A673 (cell line): Measurements from ENCODE around the gene NT5C2. TPM values are rescaled to one million over a fixed set of nuclear protein-coding genes. Genes with fewer than 3 reads are reported as not detected.
"Not testable (repeated sequence)": the region's sequence is repeated elsewhere in the genome, so short reads cannot be mapped to it uniquely, and the experiment has no call there.

Experiments
- BruUV-seq: library from RNA; stranded (reverse); fragments of 400-500 nt; replicated peaks from 2 replicates; lab custom pipeline; 2021; lab: Mats Ljungman, UMichigan
- CTCF ChIA-PET: fragments of 300-600 bp; sonication (Branson Sonifier 250); formaldehyde crosslinking; loops from one replicate; lab custom pipeline; 2022; ENCODE audit warnings: antibody characterized with exemption; lab: Charles Lee
- POLR2A ChIA-PET: fragments of 300-600 bp; sonication (Branson Sonifier 250); formaldehyde crosslinking; loops from one replicate; lab custom pipeline; 2022; ENCODE audit warnings: antibody characterized with exemption; ENCODE audit not compliant: low non-redundant PET; lab: Charles Lee
- DNase-seq: peaks from one replicate; pipeline ENCODE4 v3.0.0-alpha.2; 2015; ENCODE audit warnings: low spot score
- H3K27ac ChIP-seq: fragments of 200-600 bp; sonication (generic); 2 replicates; pipeline ENCODE4 v1.5.1; 2016; ENCODE audit warnings: mixed run types, low read depth, mild to moderate bottlenecking, mixed read lengths, antibody characterized with exemption, low read length; ENCODE audit not compliant: poor library complexity, severe bottlenecking
- H3K27me3 ChIP-seq: fragments of 200-600 bp; sonication (generic); replicated peaks from 2 replicates; pipeline ENCODE4 v1.6.1; 2017; ENCODE audit warnings: mixed run types, low read depth, mild to moderate bottlenecking, mixed read lengths, antibody characterized with exemption, low read length; ENCODE audit not compliant: insufficient read depth, poor library complexity
- H3K36me3 ChIP-seq: fragments of 200-600 bp; sonication (generic); 2 replicates; pipeline ENCODE4 v1.6.1; 2016; ENCODE audit warnings: mixed run types, mild to moderate bottlenecking, mixed read lengths, antibody characterized with exemption, low read length; ENCODE audit not compliant: insufficient read depth, poor library complexity, severe bottlenecking
- H3K4me1 ChIP-seq: fragments of 200-600 bp; sonication (generic); 2 replicates; pipeline ENCODE4 v1.6.1; 2017; ENCODE audit warnings: mixed run types, mild to moderate bottlenecking, mixed read lengths, antibody characterized with exemption, low read length; ENCODE audit not compliant: insufficient read depth, poor library complexity, severe bottlenecking
- H3K4me3 ChIP-seq: fragments of 200-600 bp; sonication (generic); 2 replicates; pipeline ENCODE4 v1.5.1; 2016; ENCODE audit warnings: low read depth, mixed run types, mild to moderate bottlenecking, mixed read lengths, low read length; ENCODE audit not compliant: poor library complexity, severe bottlenecking
- H3K9me3 ChIP-seq: fragments of 200-600 bp; sonication (generic); 2 replicates; pipeline ENCODE4 v1.6.1; 2016; ENCODE audit warnings: mixed run types, low read depth, mild to moderate bottlenecking, mixed read lengths, antibody characterized with exemption, low read length; ENCODE audit not compliant: poor library complexity, severe bottlenecking
- CTCF ChIP-seq: fragments of 300-800, 200-600 bp; sonication (generic); conservative IDR thresholded peaks from 2 replicates; pipeline ENCODE4 v1.5.1; 2017; ENCODE audit warnings: low read depth, mild to moderate bottlenecking, antibody characterized with exemption, low read length, moderate library complexity, mixed read lengths
- EZH2 ChIP-seq: fragments of 200-600 bp; sonication (generic); IDR thresholded peaks from 2 replicates; pipeline ENCODE4 v1.6.1; 2017; ENCODE audit warnings: borderline replicate concordance, low read depth, mild to moderate bottlenecking, mixed read lengths, antibody characterized with exemption, low read length; ENCODE audit not compliant: poor library complexity, severe bottlenecking
- intact Hi-C: fragments of 100-400 bp; cut with micrococcal nuclease; formaldehyde crosslinking; loops from one replicate; pipeline ENCODE4 v1.10.0; 2022; ENCODE audit not compliant: unreplicated experiment
- total RNA-seq: library from RNA; stranded (reverse); gene quantifications from 2 replicates; pipeline ENCODE4 v1.2.3, GENCODE V29; 2021

Gene NT5C2
- total RNA-seq, 1 experiment from 2014 or later = 61.8 TPM

GRCh38 chr10:103175580-103176285 lies 17.3 kb downstream of the NT5C2 start:
- Histone ChIP-seq H3K9me3 (no peaks in the 10 kb centered on the region), H3K4me3 (no peak overlapping the region), H3K4me1 (no peaks in the 10 kb centered on the region), H3K36me3 (peaks cover 16% of the 10 kb centered on the region), H3K27ac (no peak overlapping the region), H3K27me3 (no peaks in the 10 kb centered on the region)
- ChIA-PET CTCF (no interaction called here), POLR2A (no interaction called here)
- no TSS peak for BruUV-seq
- TF ChIP-seq EZH2 (no peak), CTCF (no peak)
- no peak for DNase-seq
- intact Hi-C loops = no loop called here

- BruUV-seq = not testable (repeated sequence)
Measured at GRCh38 chr10:103174324-103174723, 18.7 kb downstream of the NT5C2 start.

GRCh38 chr10:103171278-103171677 lies 21.8 kb downstream of the NT5C2 start:
- ChIA-PET CTCF (interaction anchor here (0.7 kb wide), 1 partner anchor 74 kb away, joined by 7 read pairs; no protein-coding TSS in a partner anchor), POLR2A (no interaction called here)
- H3K36me3 ChIP-seq = peaks cover 21% of the 10 kb centered on the region
- no peaks in the 10 kb centered on the region for H3K4me1 ChIP-seq
- no peaks in the 10 kb centered on the region for H3K27me3 ChIP-seq
- no peak overlapping the region for H3K27ac ChIP-seq
- DNase-seq = no peak
- H3K4me3 ChIP-seq = no peak overlapping the region
- H3K9me3 ChIP-seq = no peaks in the 10 kb centered on the region
- no TSS peak for BruUV-seq
- no peak for TF ChIP-seq CTCF
- no peak for TF ChIP-seq EZH2
- intact Hi-C loops = no loop called here

More at GRCh38 chr10:103174324-103174723, 18.7 kb downstream of the NT5C2 start:
- POLR2A ChIA-PET, H3K4me1 ChIP-seq, H3K4me3 ChIP-seq, DNase-seq, H3K9me3 ChIP-seq, H3K27ac ChIP-seq, H3K27me3 ChIP-seq, CTCF ChIA-PET, intact Hi-C loops: not testable (repeated sequence)
- peaks cover 20% of the 10 kb centered on the region for H3K36me3 ChIP-seq

GRCh38 chr10:103168438-103168837 lies 24.6 kb downstream of the NT5C2 start:
- H3K27ac ChIP-seq = no peak overlapping the region
- intact Hi-C loops = no loop called here
- BruUV-seq = no TSS peak
- DNase-seq = no peak
- peaks cover 16% of the 10 kb centered on the region for H3K36me3 ChIP-seq
- ChIA-PET POLR2A (no interaction called here), CTCF (no interaction called here)
- H3K4me3 ChIP-seq = no peak overlapping the region
- H3K4me1 ChIP-seq = no peaks in the 10 kb centered on the region
- TF ChIP-seq EZH2 (no peak), CTCF (no peak)
- H3K27me3 ChIP-seq = no peaks in the 10 kb centered on the region
- H3K9me3 ChIP-seq = no peaks in the 10 kb centered on the region

GRCh38 chr10:103167554-103167953 lies 25.5 kb downstream of the NT5C2 start:
- POLR2A ChIA-PET, H3K9me3 ChIP-seq, H3K4me3 ChIP-seq, H3K4me1 ChIP-seq, H3K27ac ChIP-seq, H3K27me3 ChIP-seq, DNase-seq, CTCF ChIA-PET, intact Hi-C loops, H3K36me3 ChIP-seq, BruUV-seq: not testable (repeated sequence)
